NCI-H1048 (cell line): Measurements from ENCODE around the gene PER3.

Experiments used
- DNase-seq: peaks from one replicate; lab custom pipeline; 2025; lab: John Stamatoyannopoulos, UW

Gene PER3

GRCh38 chr1:7838714-7839113, 54.6 kb downstream of the PER3 start:
- no peak for DNase-seq

- no peak for DNase-seq
Measured at GRCh38 chr1:7839526-7839925, 55.4 kb downstream of the PER3 start.

GRCh38 chr1:7842517-7842916, 58.4 kb downstream of the PER3 start:
- DNase-seq: no peak

GRCh38 chr1:7845761-7846160, 61.7 kb downstream of the PER3 start:
- no peak for DNase-seq

- DNase-seq: no peak
Measured at GRCh38 chr1:7846656-7847055, 62.6 kb downstream of the PER3 start.

GRCh38 chr1:7847599-7847998, 63.5 kb downstream of the PER3 start:
- DNase-seq: no peak

GRCh38 chr1:7850786-7851185, 66.7 kb downstream of the PER3 start:
- no peak for DNase-seq

GRCh38 chr1:7852804-7853683, 69.0 kb downstream of the PER3 start, which contains the start of gene UTS2:
TSS of gene UTS2 (minus strand) at chr1:7853065. CDS start at chr1:7853003, 62 bp downstream.
- DNase-seq: no peak

GRCh38 chr1:7853684-7854026, 69.6 kb downstream of the PER3 start:
- DNase-seq: no peak

GRCh38 chr1:7856345-7856744, 72.3 kb downstream of the PER3 start:
- no peak for DNase-seq

- no peak for DNase-seq
Measured at GRCh38 chr1:7857000-7857399, 72.9 kb downstream of the PER3 start.

- DNase-seq: no peak
Measured at GRCh38 chr1:7857985-7858384, 73.9 kb downstream of the PER3 start.

GRCh38 chr1:7859406-7859805, 75.3 kb downstream of the PER3 start:
- DNase-seq: no peak

GRCh38 chr1:7860130-7860529, 76.0 kb downstream of the PER3 start:
- DNase-seq: no peak

GRCh38 chr1:7861452-7861851, 77.4 kb downstream of the PER3 start:
- DNase-seq: no peak

GRCh38 chr1:7862211-7863060, 78.3 kb downstream of the PER3 start:
- DNase-seq: no peak

- DNase-seq: no peak
Measured at GRCh38 chr1:7863756-7864328, 79.8 kb downstream of the PER3 start.

GRCh38 chr1:7865978-7866377, 81.9 kb downstream of the PER3 start:
- no peak for DNase-seq

- DNase-seq: no peak
Measured at GRCh38 chr1:7868070-7868780, 84.1 kb downstream of the PER3 start.

GRCh38 chr1:7869136-7869920, 85.2 kb downstream of the PER3 start:
- no peak for DNase-seq

- no peak for DNase-seq
Measured at GRCh38 chr1:7871136-7871535, 87.0 kb downstream of the PER3 start.
